ENCODE results near the gene CFAP299. TPM values are rescaled to one million over a fixed set of nuclear protein-coding genes. Genes with fewer than 3 reads are reported as not detected.

CFAP299 gene
- total RNA-seq, 4 donors from 2014 or later: 1.2 TPM; not detected in 3

GRCh38 chr4:80611678-80611979, 276.1 kb downstream of the CFAP299 start:
- Histone ChIP-seq H3K4me1 (no peaks in the 10 kb centered on the region), H3K9me3 (no peaks in the 10 kb centered on the region), H3K27ac (no peak overlapping the region), H3K4me3 (no peak overlapping the region), H3K27me3 (no peaks in the 10 kb centered on the region), H3K36me3 (no peaks in the 10 kb centered on the region)
- intact Hi-C loops (cut with DNase I; ENCODE audit: low total_unique reads): no loop called here
- TF ChIP-seq POLR2A (IDR thresholded peaks at IDR 0.05): no peak
- no peak for TF ChIP-seq CTCF (IDR thresholded peaks at IDR 0.05)
- DNase-seq: no peak

- TF ChIP-seq CTCF (IDR thresholded peaks at IDR 0.05) (no peak), POLR2A (IDR thresholded peaks at IDR 0.05) (no peak)
- Histone ChIP-seq H3K9me3 (no peaks in the 10 kb centered on the region), H3K27ac (no peak overlapping the region), H3K36me3 (no peaks in the 10 kb centered on the region), H3K4me3 (no peak overlapping the region), H3K4me1 (no peaks in the 10 kb centered on the region), H3K27me3 (no peaks in the 10 kb centered on the region)
- intact Hi-C loops (cut with DNase I; ENCODE audit: low total_unique reads): no loop called here
- DNase-seq: no peak
Observed at GRCh38 chr4:80613470-80613869, 277.9 kb downstream of the CFAP299 start.

- Histone ChIP-seq H3K9me3 (no peaks in the 10 kb centered on the region), H3K4me3 (no peak overlapping the region), H3K27ac (no peak overlapping the region), H3K36me3 (no peaks in the 10 kb centered on the region), H3K27me3 (no peaks in the 10 kb centered on the region), H3K4me1 (no peaks in the 10 kb centered on the region)
- TF ChIP-seq CTCF (IDR thresholded peaks at IDR 0.05) (no peak), POLR2A (IDR thresholded peaks at IDR 0.05) (no peak)
- DNase-seq: no peak
- intact Hi-C loops (cut with DNase I; ENCODE audit: low total_unique reads): no loop called here
Observed at GRCh38 chr4:80614319-80614718, 278.8 kb downstream of the CFAP299 start.

GRCh38 chr4:80615099-80615498, 279.6 kb downstream of the CFAP299 start:
- TF ChIP-seq CTCF (IDR thresholded peaks at IDR 0.05) (no peak), POLR2A (IDR thresholded peaks at IDR 0.05) (no peak)
- intact Hi-C loops (cut with DNase I; ENCODE audit: low total_unique reads): no loop called here
- no peaks in the 10 kb centered on the region for H3K36me3 ChIP-seq
- H3K9me3 ChIP-seq: no peaks in the 10 kb centered on the region
- H3K27ac ChIP-seq: no peak overlapping the region
- H3K27me3 ChIP-seq: no peaks in the 10 kb centered on the region
- no peak for DNase-seq
- H3K4me3 ChIP-seq: no peak overlapping the region
- H3K4me1 ChIP-seq: no peaks in the 10 kb centered on the region

- Histone ChIP-seq H3K27ac (no peak overlapping the region), H3K36me3 (no peaks in the 10 kb centered on the region), H3K9me3 (no peaks in the 10 kb centered on the region), H3K27me3 (no peaks in the 10 kb centered on the region), H3K4me1 (no peaks in the 10 kb centered on the region), H3K4me3 (no peak overlapping the region)
- TF ChIP-seq POLR2A (IDR thresholded peaks at IDR 0.05): no peak
- TF ChIP-seq CTCF (IDR thresholded peaks at IDR 0.05): no peak
- DNase-seq: no peak
- intact Hi-C loops (cut with DNase I; ENCODE audit: low total_unique reads): no loop called here
Observed at GRCh38 chr4:80619070-80619674, 283.6 kb downstream of the CFAP299 start.
